OCI-LY7 (cell line): ENCODE measurements around the gene GABRG3.
A peak's percentile ranks its signal among the peaks of the same experiment; 100 is the strongest.

Experiments used
- EZH2phosphoT487 ChIP-seq: fragments of 200-600 bp; sonication (generic); IDR thresholded peaks from 2 replicates; pipeline ENCODE4 v1.6.1; 2018; ENCODE audit warnings: low read depth, borderline replicate concordance, mild to moderate bottlenecking, mixed run types, antibody characterized with exemption, low read length, moderate library complexity, mixed read lengths
- TF ChIP-seq, protein P1 (sequence below): fragments of 200-600 bp; sonication (generic); conservative IDR thresholded peaks from 2 replicates; pipeline ENCODE4 v1.5.1; 2014; ENCODE audit warnings: mild to moderate bottlenecking, antibody characterized with exemption, low read length, moderate library complexity, mixed read lengths

DNA sequence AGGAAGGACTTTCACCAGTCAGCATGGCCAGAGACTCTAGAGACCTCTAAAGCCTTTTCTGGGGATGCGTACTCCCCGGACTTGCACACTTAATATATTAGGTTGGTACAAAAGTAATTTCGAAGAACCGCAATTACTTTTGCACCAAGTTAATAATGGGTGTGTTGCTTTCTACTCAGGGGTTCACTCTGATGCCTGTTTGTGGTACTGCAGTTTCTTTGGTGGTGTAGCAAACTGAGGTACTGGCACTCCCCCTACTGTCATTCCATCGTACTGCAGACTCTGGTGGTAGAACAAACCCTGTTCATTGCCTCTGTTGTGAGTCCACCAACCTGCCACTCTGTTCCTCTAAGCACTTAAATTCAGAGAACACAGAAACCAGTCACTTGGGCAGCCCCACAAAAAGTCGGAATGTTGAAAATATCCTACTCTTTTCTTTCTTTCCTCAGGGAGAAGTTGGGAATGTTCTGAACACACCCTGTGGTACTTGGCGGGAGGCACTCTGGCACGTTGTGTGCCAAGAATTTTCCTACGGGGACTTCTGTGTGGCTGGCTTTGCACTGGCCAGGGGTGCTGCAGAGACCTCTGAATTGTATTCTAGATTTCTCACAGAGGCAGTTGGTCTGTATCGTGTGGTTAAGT is 46.3 kb downstream of the GABRG3 start:
- TF ChIP-seq, protein P1, sequence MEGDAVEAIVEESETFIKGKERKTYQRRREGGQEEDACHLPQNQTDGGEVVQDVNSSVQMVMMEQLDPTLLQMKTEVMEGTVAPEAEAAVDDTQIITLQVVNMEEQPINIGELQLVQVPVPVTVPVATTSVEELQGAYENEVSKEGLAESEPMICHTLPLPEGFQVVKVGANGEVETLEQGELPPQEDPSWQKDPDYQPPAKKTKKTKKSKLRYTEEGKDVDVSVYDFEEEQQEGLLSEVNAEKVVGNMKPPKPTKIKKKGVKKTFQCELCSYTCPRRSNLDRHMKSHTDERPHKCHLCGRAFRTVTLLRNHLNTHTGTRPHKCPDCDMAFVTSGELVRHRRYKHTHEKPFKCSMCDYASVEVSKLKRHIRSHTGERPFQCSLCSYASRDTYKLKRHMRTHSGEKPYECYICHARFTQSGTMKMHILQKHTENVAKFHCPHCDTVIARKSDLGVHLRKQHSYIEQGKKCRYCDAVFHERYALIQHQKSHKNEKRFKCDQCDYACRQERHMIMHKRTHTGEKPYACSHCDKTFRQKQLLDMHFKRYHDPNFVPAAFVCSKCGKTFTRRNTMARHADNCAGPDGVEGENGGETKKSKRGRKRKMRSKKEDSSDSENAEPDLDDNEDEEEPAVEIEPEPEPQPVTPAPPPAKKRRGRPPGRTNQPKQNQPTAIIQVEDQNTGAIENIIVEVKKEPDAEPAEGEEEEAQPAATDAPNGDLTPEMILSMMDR: peak; percentile 88
- TF ChIP-seq EZH2phosphoT487: no peak
